Gastroesophageal sphincter (tissue), 3 donors: ENCODE measurements around the gene PPRC1.

Source experiments
- CTCF ChIP-seq, 4 experiments: fragments of 200-600 bp in 2 of 4; fragments of 450-650 bp in 2 of 4; sonication (generic) in 1 of 4; IDR thresholded peaks; one replicate each; pipeline ENCODE4 v1.5.1; 2017 to 2019; ENCODE audit warnings: antibody characterized with exemption in 4 of 4, mild to moderate bottlenecking in 2 of 4, moderate library complexity in 2 of 4
- EP300 ChIP-seq: sonication (generic); formaldehyde crosslinking; IDR thresholded peaks from one replicate; pipeline ENCODE4 v1.6.1; 2017; ENCODE audit warnings: antibody characterized with exemption, mild to moderate bottlenecking
- POLR2A ChIP-seq, 2 donors: fragments of 450-650 bp; IDR thresholded peaks; one replicate each; pipeline ENCODE4 v1.6.1; 2017; ENCODE audit warnings: antibody characterized with exemption in 2 of 2, mild to moderate bottlenecking in 2 of 2, moderate library complexity in 1 of 2
- POLR2AphosphoS5 ChIP-seq: sonication (generic); formaldehyde crosslinking; IDR thresholded peaks from one replicate; pipeline ENCODE4 v1.6.1; 2017; ENCODE audit warnings: antibody characterized with exemption

DNA sequence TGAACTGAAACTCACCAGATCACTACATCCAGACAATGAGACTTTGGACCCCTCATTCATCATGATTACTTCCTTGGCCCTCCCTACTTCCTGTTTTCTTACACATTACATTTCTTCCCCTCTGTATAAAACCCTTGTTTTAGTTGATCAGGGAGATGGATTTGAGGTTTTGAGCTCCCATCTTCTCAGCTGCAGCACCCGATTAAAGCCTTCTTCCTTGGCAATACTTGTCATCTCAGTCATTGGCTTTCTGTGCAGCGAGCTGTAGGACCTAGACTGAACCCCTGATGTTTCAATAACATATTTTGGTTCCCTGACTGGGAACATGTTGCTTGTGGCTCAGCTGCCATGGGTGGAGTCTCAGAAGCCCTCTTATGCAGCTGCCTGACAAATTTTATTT lies 52.4 kb downstream of the PPRC1 start:
- TF ChIP-seq CTCF (IDR thresholded peaks at IDR 0.05), result no peak
- TF ChIP-seq EP300, result no peak
- no peak for TF ChIP-seq POLR2A (IDR thresholded peaks at IDR 0.05)
- TF ChIP-seq POLR2AphosphoS5, result no peak
